Mammary epithelial cell (primary cell): ENCODE results near the gene TP53TG5.

Experiments
- CTCF ChIP-seq, 2 donors: IDR thresholded peaks in 1 of 2; conservative IDR thresholded peaks in 1 of 2; 2 replicates each; pipeline ENCODE4 v1.5.1; 2011 to 2012; ENCODE audit warnings: inconsistent platforms in 2 of 2, low read length in 2 of 2, mild to moderate bottlenecking in 2 of 2, control low read depth in 1 of 2, low read depth in 1 of 2; ENCODE audit not compliant: insufficient read depth in 1 of 2; ENCODE audit errors: extremely low read depth in 1 of 2
- EZH2 ChIP-seq: IDR thresholded peaks from 2 replicates; pipeline ENCODE4 v1.6.1; 2012; ENCODE audit warnings: low read length, inconsistent platforms, borderline replicate concordance

DNA sequence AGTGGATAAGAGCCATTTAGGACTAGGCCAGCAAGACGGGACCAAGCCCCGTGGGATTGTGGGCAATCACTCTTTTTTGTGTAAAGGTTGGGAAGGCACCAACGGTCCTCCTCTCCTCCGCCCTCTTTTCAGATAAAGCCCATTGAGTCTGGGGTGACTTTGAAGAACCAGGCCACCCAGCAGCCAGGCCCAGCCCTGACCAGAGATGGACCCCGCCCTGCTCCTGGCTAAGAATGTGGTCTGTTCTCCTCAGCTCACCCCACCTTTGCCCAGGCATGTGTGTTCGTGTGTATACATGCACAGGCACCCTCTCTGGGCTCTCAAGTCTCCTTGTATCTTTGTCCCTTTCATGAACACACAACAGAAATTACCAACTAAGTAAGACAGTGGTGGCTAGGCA is 39.0 kb downstream of the TP53TG5 start:
- TF ChIP-seq CTCF (conservative IDR thresholded peaks at IDR 0.05 in 1 of 2, IDR thresholded peaks at IDR 0.05 in 1 of 2; ENCODE audit: extremely low read depth in 1 of 2, insufficient read depth in 1 of 2, low read depth in 1 of 2, low read length in 2 of 2) = no peak
- no peak for TF ChIP-seq EZH2
